ENCODE measurements around the gene ASTN2.

ASTN2 gene

GRCh38 chr9:116380496-116380995, 1034.3 kb downstream of the ASTN2 start:
- no peak for DNase-seq (ENCODE audit: extremely low read depth in 1 of 2, low read depth in 1 of 2)

DNA sequence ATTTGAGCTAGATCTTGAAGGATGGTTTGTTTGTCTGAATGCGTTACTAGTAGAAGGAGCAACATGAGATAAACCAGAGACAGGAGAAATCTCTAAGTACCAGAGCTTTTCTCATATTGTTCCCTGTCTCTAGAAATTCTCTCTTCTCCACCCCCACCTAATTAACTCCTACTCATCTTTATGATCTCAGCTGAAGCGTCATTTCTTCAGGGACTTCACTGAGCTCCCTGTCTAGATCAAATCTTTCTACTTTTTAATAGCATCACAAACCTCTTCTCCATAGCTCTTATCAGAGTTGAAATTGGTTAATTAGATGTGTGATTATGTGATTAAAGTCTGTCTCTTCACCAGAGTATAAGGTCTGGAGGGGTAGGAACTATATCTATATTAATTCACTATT, 1035.0 kb downstream of the ASTN2 start:
- no peak for DNase-seq (ENCODE audit: extremely low read depth in 1 of 2, low read depth in 1 of 2)

DNA sequence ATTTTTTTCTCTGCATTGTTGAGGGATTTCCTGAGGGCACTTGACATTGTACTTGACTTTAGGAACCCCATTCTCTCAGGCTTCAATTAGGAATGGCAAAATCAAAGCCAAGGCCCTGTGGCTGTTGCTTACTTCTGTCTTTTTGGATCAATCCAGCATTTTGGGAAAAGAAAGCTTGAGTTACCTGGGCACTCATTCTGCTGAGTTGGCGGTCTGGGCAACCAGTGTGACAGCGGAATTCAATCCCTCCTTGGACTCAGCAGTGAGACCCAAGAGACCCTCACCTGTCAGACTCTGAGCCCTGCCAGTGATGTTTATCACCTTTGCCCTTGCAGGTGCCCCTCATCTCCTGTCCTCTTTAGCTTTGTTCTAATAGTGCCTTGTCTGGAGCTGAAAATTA, 1036.0 kb downstream of the ASTN2 start:
- DNase-seq (ENCODE audit: extremely low read depth in 1 of 2, low read depth in 1 of 2), result no peak

- DNase-seq (ENCODE audit: extremely low read depth in 1 of 2, low read depth in 1 of 2), result no peak
Observed at GRCh38 chr9:116377179-116377798, 1037.6 kb downstream of the ASTN2 start.

Measured in activated CD8-positive, alpha-beta memory T cell treated with anti-CD3 and anti-CD28 coated beads for 1 hour (primary cell).